Measurements from ENCODE around the gene EMP3. TPM values are rescaled to one million over a fixed set of nuclear protein-coding genes. Genes with fewer than 3 reads are reported as not detected.
A peak's percentile ranks its signal among the peaks of the same experiment; 100 is the strongest.

The EMP3 gene
- total and polyA plus RNA-seq, 9 of the 15 experiments (the other 6 are each of a cell fraction or from before 2014, with no cell fraction given), result 123 to 386 (median 296) TPM

DNA sequence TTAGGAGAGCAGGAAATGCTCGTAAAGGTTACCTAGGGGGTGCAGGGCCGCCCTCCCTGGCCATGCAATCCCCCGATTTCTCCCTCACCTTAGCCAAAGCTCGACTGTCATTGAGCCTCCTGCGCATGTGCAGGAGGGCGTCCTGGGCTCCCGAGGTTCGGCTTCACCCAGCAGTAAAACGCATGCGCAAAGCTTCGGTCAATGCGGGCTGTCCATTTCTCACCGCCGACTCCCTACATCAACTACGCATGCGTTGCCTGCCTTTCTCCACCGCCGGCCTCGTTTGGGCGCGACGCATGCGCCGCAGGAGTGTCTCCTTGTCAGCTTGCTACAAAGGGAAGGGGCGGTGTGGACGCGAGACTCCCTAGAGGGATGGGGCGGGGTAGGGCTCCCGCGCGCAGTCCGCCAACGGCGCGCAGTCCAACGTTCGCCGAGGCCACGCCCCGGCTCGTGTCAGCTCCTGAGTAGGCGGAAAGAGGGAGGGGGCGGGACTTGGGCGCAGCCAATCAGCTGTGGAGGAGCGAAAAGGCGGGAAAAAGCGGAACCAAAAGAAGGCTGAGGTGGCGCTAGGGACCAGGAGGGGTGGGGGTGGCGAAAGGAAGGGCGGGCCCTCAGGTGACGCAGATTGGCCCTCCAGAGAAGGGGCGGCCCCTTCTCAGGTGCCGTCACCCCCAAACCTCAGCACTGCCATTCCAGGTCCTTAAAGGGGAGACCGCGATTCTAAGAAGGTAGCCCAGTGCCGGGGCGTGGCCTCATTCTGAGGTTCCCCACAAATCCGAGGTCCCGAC, 38.7 kb downstream of the EMP3 start, which contains the start of the genes SYNGR4 and TMEM143 (continued):
- TF ChIP-seq, protein P1, sequence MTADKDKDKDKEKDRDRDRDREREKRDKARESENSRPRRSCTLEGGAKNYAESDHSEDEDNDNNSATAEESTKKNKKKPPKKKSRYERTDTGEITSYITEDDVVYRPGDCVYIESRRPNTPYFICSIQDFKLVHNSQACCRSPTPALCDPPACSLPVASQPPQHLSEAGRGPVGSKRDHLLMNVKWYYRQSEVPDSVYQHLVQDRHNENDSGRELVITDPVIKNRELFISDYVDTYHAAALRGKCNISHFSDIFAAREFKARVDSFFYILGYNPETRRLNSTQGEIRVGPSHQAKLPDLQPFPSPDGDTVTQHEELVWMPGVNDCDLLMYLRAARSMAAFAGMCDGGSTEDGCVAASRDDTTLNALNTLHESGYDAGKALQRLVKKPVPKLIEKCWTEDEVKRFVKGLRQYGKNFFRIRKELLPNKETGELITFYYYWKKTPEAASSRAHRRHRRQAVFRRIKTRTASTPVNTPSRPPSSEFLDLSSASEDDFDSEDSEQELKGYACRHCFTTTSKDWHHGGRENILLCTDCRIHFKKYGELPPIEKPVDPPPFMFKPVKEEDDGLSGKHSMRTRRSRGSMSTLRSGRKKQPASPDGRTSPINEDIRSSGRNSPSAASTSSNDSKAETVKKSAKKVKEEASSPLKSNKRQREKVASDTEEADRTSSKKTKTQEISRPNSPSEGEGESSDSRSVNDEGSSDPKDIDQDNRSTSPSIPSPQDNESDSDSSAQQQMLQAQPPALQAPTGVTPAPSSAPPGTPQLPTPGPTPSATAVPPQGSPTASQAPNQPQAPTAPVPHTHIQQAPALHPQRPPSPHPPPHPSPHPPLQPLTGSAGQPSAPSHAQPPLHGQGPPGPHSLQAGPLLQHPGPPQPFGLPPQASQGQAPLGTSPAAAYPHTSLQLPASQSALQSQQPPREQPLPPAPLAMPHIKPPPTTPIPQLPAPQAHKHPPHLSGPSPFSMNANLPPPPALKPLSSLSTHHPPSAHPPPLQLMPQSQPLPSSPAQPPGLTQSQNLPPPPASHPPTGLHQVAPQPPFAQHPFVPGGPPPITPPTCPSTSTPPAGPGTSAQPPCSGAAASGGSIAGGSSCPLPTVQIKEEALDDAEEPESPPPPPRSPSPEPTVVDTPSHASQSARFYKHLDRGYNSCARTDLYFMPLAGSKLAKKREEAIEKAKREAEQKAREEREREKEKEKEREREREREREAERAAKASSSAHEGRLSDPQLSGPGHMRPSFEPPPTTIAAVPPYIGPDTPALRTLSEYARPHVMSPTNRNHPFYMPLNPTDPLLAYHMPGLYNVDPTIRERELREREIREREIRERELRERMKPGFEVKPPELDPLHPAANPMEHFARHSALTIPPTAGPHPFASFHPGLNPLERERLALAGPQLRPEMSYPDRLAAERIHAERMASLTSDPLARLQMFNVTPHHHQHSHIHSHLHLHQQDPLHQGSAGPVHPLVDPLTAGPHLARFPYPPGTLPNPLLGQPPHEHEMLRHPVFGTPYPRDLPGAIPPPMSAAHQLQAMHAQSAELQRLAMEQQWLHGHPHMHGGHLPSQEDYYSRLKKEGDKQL (CRISPR knock-in tag; IDR thresholded peaks at IDR 0.05; ENCODE audit: borderline replicate concordance), result no peak
- TF ChIP-seq ZBTB8A (IDR thresholded peaks at IDR 0.05; ENCODE audit: partially characterized antibody) (no peak), MTF1 (CRISPR knock-in tag; IDR thresholded peaks at IDR 0.05; ENCODE audit: borderline replicate concordance) (no peak), COPS2 (conservative IDR thresholded peaks at IDR 0.05) (no peak), SMAD4 (CRISPR knock-in tag; conservative IDR thresholded peaks at IDR 0.05) (no peak), HNRNPH1 (optimal IDR thresholded peaks at IDR 0.05; ENCODE audit: low read depth, low read length) (no peak), HDGF (IDR thresholded peaks at IDR 0.05) (no peak), ZC3H8 (IDR thresholded peaks at IDR 0.05) (no peak), RBM39 (optimal IDR thresholded peaks at IDR 0.05; ENCODE audit: low read depth, low read length) (no peak), DPF2 (IDR thresholded peaks at IDR 0.05) (peak; percentile 46)
- TF ChIP-seq, protein P2, sequence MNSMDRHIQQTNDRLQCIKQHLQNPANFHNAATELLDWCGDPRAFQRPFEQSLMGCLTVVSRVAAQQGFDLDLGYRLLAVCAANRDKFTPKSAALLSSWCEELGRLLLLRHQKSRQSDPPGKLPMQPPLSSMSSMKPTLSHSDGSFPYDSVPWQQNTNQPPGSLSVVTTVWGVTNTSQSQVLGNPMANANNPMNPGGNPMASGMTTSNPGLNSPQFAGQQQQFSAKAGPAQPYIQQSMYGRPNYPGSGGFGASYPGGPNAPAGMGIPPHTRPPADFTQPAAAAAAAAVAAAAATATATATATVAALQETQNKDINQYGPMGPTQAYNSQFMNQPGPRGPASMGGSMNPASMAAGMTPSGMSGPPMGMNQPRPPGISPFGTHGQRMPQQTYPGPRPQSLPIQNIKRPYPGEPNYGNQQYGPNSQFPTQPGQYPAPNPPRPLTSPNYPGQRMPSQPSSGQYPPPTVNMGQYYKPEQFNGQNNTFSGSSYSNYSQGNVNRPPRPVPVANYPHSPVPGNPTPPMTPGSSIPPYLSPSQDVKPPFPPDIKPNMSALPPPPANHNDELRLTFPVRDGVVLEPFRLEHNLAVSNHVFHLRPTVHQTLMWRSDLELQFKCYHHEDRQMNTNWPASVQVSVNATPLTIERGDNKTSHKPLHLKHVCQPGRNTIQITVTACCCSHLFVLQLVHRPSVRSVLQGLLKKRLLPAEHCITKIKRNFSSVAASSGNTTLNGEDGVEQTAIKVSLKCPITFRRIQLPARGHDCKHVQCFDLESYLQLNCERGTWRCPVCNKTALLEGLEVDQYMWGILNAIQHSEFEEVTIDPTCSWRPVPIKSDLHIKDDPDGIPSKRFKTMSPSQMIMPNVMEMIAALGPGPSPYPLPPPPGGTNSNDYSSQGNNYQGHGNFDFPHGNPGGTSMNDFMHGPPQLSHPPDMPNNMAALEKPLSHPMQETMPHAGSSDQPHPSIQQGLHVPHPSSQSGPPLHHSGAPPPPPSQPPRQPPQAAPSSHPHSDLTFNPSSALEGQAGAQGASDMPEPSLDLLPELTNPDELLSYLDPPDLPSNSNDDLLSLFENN (IDR thresholded peaks at IDR 0.05; ENCODE audit: low read depth in 2 of 2, low read length in 2 of 2), result no peak
- TF ChIP-seq, protein P3, sequence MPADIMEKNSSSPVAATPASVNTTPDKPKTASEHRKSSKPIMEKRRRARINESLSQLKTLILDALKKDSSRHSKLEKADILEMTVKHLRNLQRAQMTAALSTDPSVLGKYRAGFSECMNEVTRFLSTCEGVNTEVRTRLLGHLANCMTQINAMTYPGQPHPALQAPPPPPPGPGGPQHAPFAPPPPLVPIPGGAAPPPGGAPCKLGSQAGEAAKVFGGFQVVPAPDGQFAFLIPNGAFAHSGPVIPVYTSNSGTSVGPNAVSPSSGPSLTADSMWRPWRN (IDR thresholded peaks at IDR 0.05; ENCODE audit: low read depth), result peak; percentile 87
- TF ChIP-seq, protein P4, sequence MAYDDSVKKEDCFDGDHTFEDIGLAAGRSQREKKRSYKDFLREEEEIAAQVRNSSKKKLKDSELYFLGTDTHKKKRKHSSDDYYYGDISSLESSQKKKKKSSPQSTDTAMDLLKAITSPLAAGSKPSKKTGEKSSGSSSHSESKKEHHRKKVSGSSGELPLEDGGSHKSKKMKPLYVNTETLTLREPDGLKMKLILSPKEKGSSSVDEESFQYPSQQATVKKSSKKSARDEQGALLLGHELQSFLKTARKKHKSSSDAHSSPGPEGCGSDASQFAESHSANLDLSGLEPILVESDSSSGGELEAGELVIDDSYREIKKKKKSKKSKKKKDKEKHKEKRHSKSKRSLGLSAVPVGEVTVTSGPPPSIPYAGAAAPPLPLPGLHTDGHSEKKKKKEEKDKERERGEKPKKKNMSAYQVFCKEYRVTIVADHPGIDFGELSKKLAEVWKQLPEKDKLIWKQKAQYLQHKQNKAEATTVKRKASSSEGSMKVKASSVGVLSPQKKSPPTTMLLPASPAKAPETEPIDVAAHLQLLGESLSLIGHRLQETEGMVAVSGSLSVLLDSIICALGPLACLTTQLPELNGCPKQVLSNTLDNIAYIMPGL (CRISPR knock-in tag; IDR thresholded peaks at IDR 0.05), result no peak
- TF ChIP-seq, protein P5, sequence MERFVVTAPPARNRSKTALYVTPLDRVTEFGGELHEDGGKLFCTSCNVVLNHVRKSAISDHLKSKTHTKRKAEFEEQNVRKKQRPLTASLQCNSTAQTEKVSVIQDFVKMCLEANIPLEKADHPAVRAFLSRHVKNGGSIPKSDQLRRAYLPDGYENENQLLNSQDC (CRISPR knock-in tag; IDR thresholded peaks at IDR 0.05), result no peak
- TF ChIP-seq, protein P6, sequence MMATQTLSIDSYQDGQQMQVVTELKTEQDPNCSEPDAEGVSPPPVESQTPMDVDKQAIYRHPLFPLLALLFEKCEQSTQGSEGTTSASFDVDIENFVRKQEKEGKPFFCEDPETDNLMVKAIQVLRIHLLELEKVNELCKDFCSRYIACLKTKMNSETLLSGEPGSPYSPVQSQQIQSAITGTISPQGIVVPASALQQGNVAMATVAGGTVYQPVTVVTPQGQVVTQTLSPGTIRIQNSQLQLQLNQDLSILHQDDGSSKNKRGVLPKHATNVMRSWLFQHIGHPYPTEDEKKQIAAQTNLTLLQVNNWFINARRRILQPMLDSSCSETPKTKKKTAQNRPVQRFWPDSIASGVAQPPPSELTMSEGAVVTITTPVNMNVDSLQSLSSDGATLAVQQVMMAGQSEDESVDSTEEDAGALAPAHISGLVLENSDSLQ (IDR thresholded peaks at IDR 0.05), result peak; percentile 83

Measured in K562 (cell line).